GM12801 (cell line): Measurements from ENCODE around the gene HEATR5B.

Source experiments
- TF ChIP-seq, protein P1 (sequence below): IDR thresholded peaks from one replicate; pipeline ENCODE4 v1.5.1; 2011; ENCODE audit warnings: control low read depth; ENCODE audit not compliant: insufficient read length; ENCODE audit errors: extremely low read depth

HEATR5B gene

DNA sequence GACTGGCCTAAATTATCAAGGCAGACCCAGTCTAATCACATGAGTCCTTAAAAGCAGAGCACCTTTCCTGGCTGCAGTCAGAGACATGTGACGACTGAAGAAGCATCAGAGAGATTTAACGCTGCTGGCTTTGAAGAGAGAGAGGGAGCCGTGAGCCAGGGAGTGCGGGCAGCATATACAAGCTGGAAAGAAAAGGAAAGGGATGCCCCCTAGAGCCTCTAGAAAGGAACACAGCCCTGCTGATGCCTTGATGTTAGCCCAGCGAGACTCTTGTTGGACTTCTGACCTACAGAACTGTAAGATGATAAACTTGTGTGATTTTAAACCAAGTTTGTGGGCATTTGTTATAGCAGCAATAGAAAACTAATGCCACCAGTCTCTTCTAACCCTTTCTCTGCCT is 58.1 kb downstream of the HEATR5B start:
- TF ChIP-seq, protein P1, sequence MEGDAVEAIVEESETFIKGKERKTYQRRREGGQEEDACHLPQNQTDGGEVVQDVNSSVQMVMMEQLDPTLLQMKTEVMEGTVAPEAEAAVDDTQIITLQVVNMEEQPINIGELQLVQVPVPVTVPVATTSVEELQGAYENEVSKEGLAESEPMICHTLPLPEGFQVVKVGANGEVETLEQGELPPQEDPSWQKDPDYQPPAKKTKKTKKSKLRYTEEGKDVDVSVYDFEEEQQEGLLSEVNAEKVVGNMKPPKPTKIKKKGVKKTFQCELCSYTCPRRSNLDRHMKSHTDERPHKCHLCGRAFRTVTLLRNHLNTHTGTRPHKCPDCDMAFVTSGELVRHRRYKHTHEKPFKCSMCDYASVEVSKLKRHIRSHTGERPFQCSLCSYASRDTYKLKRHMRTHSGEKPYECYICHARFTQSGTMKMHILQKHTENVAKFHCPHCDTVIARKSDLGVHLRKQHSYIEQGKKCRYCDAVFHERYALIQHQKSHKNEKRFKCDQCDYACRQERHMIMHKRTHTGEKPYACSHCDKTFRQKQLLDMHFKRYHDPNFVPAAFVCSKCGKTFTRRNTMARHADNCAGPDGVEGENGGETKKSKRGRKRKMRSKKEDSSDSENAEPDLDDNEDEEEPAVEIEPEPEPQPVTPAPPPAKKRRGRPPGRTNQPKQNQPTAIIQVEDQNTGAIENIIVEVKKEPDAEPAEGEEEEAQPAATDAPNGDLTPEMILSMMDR, result no peak

- TF ChIP-seq, protein P1, result no peak
Measured at GRCh38 chr2:37020887-37021796, 63.0 kb downstream of the HEATR5B start.

DNA sequence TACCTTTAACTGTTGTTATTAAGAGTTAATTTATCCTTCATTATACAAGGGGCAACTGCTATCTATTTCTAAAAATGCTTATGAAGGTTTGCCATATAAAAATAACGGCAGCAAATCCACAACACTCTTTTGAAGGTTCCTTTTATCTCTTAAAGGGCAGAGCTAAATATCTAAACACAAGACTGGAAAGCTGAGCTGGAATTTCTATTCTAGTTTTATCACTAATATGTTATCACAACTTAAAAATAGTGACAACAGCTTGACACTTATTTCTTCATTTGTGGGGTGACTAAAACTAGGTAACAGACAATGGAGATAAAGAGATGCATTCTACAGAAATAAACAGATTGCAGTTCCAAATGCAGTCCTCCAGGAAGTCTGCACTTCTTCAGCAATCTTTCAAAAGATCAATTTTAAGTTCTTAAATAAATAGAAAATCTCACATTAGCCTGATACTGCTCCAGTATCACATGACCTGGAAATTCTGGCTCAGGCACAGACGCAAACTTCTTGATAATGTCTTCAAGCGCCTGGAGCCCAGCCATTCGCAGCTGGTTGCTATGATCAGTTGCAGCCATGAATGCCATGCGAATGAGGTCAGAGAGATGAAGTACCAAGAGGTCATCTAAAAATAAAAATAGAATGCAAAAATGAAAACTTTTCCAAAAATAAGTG is 63.8 kb downstream of the HEATR5B start:
- TF ChIP-seq, protein P1, result no peak

- TF ChIP-seq, protein P1, result no peak
Measured at GRCh38 chr2:37013315-37013641, 70.9 kb downstream of the HEATR5B start.

- TF ChIP-seq, protein P1, result no peak
Measured at GRCh38 chr2:37011130-37011529, 73.0 kb downstream of the HEATR5B start.

DNA sequence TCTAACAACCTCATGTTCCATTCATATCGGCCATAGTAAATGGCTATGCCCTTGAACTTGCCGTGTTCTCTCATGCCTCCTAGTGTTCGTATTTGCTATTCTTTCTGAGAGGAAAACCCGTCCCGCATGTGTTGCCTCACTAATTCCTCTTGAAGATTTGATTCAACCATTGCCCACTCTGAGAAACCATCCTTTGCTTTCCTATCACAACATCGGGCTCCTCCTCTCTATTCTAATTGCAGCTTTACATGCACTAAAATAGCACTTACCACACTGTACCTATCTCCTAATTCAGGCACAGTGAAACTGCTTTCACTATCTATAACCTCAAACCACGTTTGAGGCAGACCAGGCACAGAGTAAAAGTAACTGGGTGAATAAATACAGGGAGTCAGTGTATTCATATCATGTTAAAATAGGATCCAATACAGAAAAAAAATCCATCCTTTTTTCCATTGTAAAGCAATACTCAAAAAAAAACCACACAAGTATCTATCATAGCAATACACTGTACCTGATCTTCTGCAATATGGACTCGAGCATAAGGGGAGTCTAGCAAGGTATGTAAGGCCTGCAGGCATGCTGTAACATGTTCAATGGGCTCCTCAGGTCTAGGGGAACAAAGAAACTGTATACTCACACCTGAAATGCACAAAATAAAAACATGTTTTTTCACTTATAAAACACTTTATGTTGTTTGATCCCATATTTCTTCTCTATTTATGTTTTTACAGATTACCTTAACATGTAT is 78.9 kb downstream of the HEATR5B start:
- TF ChIP-seq, protein P1, result no peak

DNA sequence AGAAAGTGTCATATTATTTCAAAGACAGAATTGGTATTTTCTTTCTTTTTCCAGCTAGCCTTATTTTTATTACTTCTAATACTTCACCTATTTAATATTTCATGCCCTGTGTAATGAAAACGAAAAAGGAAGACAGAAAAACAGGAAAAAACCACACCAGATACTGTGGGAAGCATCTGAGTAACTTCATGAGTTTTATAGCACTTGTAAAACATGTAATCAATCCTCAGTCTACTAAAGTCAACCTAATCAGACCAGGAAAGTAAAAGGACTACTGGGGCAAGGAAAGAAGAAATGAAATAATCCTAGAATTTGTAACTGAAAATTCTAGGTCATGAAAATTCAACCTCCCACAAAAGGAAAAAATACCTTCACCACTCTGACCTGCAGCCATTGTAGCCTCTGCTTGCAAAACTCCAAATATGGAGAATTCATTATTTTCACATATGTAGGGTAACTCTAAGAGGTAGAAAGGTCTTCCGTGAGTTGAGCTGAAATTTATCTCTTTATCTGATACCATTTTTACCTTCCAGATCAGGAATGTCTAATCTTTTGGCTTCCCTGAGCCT is 83.1 kb downstream of the HEATR5B start:
- TF ChIP-seq, protein P1, result no peak
